SK-N-SH treated with all-trans-retinoic acid at 6 μM for 48 hours (cell line): ENCODE results near the gene CNTLN.

Experiments
- ATAC-seq: fragments of 200-7000 bp; cut with Tn5 transposase; 3 replicates; pipeline ENCODE4 v1.9.1; 2020; ENCODE audit warnings: mild to moderate bottlenecking, moderate library complexity
- ARNTL ChIP-seq: fragments of 450-650 bp; formaldehyde crosslinking; IDR thresholded peaks from 2 replicates; pipeline ENCODE4 v1.5.0; 2020; ENCODE audit warnings: low read depth, mild to moderate bottlenecking, moderate library complexity, borderline replicate concordance
- BACH2 ChIP-seq: fragments of 250-450 bp; sonication (Bioruptor Pico); IDR thresholded peaks from 2 replicates; pipeline ENCODE4 v1.9.0; 2021; ENCODE audit warnings: mild to moderate bottlenecking, borderline replicate concordance
- CREB5 ChIP-seq: fragments of 250-450 bp; sonication (Bioruptor Pico); IDR thresholded peaks from 2 replicates; pipeline ENCODE4 v1.5.1; 2020; ENCODE audit warnings: low read depth, mild to moderate bottlenecking, moderate library complexity
- CSDC2 ChIP-seq: fragments of 250-450 bp; sonication (Bioruptor Pico); IDR thresholded peaks from 2 replicates; pipeline ENCODE4 v1.5.0; 2020; ENCODE audit warnings: mild to moderate bottlenecking, moderate library complexity
- GLIS3 ChIP-seq: fragments of 250-450 bp; sonication (Bioruptor Pico); IDR thresholded peaks from 2 replicates; pipeline ENCODE4 v1.5.0; 2020; ENCODE audit warnings: mild to moderate bottlenecking, moderate library complexity
- ISL1 ChIP-seq: fragments of 250-450 bp; sonication (Bioruptor Pico); IDR thresholded peaks from 2 replicates; pipeline ENCODE4 v2.1.2; 2022; ENCODE audit warnings: mild to moderate bottlenecking, moderate library complexity
- PATZ1 ChIP-seq: fragments of 250-450 bp; sonication (Bioruptor Pico); IDR thresholded peaks from 2 replicates; pipeline ENCODE4 v1.8.0; 2020; ENCODE audit warnings: mild to moderate bottlenecking, moderate library complexity, borderline replicate concordance
- POU6F1 ChIP-seq: fragments of 250-450 bp; sonication (Bioruptor Pico); IDR thresholded peaks from 2 replicates; pipeline ENCODE4 v1.8.0; 2021; ENCODE audit warnings: low read depth, mild to moderate bottlenecking, moderate library complexity, borderline replicate concordance
- RARB ChIP-seq: fragments of 250-450 bp; sonication (Bioruptor Pico); IDR thresholded peaks from 2 replicates; pipeline ENCODE4 v1.8.0; 2021; ENCODE audit warnings: mild to moderate bottlenecking, moderate library complexity
- SNAI2 ChIP-seq: fragments of 250-450 bp; sonication (Bioruptor Pico); IDR thresholded peaks from 2 replicates; pipeline ENCODE4 v1.5.0; 2020; ENCODE audit warnings: mild to moderate bottlenecking, moderate library complexity
- TCF4 ChIP-seq: fragments of 250-450 bp; sonication (Bioruptor Pico); IDR thresholded peaks from 2 replicates; pipeline ENCODE4 v1.8.0; 2021; ENCODE audit warnings: mild to moderate bottlenecking, moderate library complexity, borderline replicate concordance
- TOX ChIP-seq: fragments of 250-450 bp; sonication (Bioruptor Pico); IDR thresholded peaks from 2 replicates; pipeline ENCODE4 v1.8.0; 2021; ENCODE audit warnings: mild to moderate bottlenecking, moderate library complexity, borderline replicate concordance
- ZC3H10 ChIP-seq: fragments of 250-450 bp; sonication (Bioruptor Pico); IDR thresholded peaks from 2 replicates; pipeline ENCODE4 v1.5.1; 2021; ENCODE audit warnings: mild to moderate bottlenecking, moderate library complexity
- ZFP3 ChIP-seq: fragments of 250-450 bp; sonication (Bioruptor Pico); IDR thresholded peaks from 2 replicates; pipeline ENCODE4 v1.5.0; 2020; ENCODE audit warnings: mild to moderate bottlenecking, moderate library complexity
- ZFP30 ChIP-seq: fragments of 450-650 bp; formaldehyde crosslinking; IDR thresholded peaks from 2 replicates; pipeline ENCODE4 v1.5.0; 2022; ENCODE audit warnings: mild to moderate bottlenecking, moderate library complexity
- ZNF565 ChIP-seq: fragments of 450-650 bp; formaldehyde crosslinking; conservative IDR thresholded peaks from 2 replicates; pipeline ENCODE4 v1.5.0; 2020; ENCODE audit warnings: low read depth, mild to moderate bottlenecking, moderate library complexity
- ZNF70 ChIP-seq: fragments of 450-650 bp; formaldehyde crosslinking; IDR thresholded peaks from 2 replicates; pipeline ENCODE4 v1.5.0; 2020; ENCODE audit warnings: mild to moderate bottlenecking, moderate library complexity
- ZNF8 ChIP-seq: fragments of 450-650 bp; formaldehyde crosslinking; IDR thresholded peaks from 2 replicates; pipeline ENCODE4 v1.5.0; 2020; ENCODE audit warnings: mild to moderate bottlenecking, moderate library complexity
- TF ChIP-seq, protein P1 (sequence below): fragments of 250-450 bp; sonication (Bioruptor Pico); IDR thresholded peaks from 2 replicates; pipeline ENCODE4 v1.5.0; 2020; ENCODE audit warnings: mild to moderate bottlenecking, moderate library complexity

CNTLN gene

DNA sequence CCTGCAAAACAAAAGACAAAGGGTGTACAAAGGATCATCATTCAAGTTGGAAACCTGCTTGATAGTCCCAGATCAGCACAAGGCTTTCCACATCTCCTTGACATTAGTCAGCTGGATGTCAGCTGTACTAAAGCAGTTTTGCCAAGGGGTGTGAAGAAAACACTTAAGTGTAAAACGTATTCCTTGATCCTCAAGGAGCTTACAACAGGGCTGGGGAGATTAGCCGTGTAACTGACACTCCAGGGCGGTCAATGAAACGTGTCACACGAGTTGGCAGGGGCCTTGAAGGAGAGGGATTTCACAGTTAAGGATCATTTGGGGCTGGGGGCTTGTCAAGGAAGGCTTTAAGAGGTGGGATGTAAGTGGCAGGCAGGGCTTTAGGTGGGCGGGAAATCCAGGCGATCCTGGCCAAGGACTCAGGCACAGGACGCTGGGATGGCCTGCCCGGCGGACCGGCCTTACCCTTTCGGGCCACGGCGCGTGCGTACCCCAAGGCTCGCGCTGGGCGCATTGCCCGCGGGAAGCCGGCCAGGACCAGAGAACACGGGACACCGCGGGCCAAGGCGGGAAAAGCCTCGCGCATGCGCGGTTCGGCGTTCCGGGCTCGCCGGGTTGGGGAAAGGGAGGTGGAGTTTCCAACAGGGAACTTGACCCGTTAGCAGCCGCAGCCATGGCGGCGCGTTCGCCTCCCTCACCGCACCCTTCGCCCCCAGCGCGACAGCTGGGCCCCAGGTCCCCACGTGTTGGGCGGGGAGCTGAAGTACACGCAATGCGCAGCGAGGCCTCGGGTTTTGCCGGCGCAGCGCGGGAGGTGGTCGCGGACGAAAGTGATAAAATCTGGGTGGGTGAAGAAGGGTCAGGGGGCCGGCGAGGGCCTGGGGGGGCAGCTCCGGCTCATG, at the start of gene CNTLN:
Gene CNTLN (plus strand): TSS at position 645 of the 899 bp plus-strand sequence. CDS start 26 bp downstream, at position 671.
- TF ChIP-seq, protein P1, sequence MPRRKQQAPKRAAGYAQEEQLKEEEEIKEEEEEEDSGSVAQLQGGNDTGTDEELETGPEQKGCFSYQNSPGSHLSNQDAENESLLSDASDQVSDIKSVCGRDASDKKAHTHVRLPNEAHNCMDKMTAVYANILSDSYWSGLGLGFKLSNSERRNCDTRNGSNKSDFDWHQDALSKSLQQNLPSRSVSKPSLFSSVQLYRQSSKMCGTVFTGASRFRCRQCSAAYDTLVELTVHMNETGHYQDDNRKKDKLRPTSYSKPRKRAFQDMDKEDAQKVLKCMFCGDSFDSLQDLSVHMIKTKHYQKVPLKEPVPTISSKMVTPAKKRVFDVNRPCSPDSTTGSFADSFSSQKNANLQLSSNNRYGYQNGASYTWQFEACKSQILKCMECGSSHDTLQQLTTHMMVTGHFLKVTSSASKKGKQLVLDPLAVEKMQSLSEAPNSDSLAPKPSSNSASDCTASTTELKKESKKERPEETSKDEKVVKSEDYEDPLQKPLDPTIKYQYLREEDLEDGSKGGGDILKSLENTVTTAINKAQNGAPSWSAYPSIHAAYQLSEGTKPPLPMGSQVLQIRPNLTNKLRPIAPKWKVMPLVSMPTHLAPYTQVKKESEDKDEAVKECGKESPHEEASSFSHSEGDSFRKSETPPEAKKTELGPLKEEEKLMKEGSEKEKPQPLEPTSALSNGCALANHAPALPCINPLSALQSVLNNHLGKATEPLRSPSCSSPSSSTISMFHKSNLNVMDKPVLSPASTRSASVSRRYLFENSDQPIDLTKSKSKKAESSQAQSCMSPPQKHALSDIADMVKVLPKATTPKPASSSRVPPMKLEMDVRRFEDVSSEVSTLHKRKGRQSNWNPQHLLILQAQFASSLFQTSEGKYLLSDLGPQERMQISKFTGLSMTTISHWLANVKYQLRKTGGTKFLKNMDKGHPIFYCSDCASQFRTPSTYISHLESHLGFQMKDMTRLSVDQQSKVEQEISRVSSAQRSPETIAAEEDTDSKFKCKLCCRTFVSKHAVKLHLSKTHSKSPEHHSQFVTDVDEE (CRISPR knock-in tag), result peak; percentile 35; the same call in 1 of the 2 replicates
- no peak for TF ChIP-seq RARB (CRISPR knock-in tag)
- TF ChIP-seq PATZ1 (CRISPR knock-in tag), result peak; percentile 36; the same call in 1 of the 2 replicates
- TF ChIP-seq ZNF8 (CRISPR knock-in tag), result peak; percentile 77
- peak; percentile 93 for ATAC-seq

- ATAC-seq, result no peak
- no peak for TF ChIP-seq PATZ1 (CRISPR knock-in tag)
- no peak for TF ChIP-seq CSDC2 (CRISPR knock-in tag)
- TF ChIP-seq ISL1 (CRISPR knock-in tag), result no peak
- no peak for TF ChIP-seq ZFP30 (CRISPR knock-in tag)
- no peak for TF ChIP-seq ARNTL (CRISPR knock-in tag)
- no peak for TF ChIP-seq SNAI2 (CRISPR knock-in tag)
- TF ChIP-seq GLIS3, result no peak
- no peak for TF ChIP-seq TOX
- no peak for TF ChIP-seq ZC3H10 (CRISPR knock-in tag)
- TF ChIP-seq CREB5, result no peak
- TF ChIP-seq POU6F1, result no peak
- no peak for TF ChIP-seq ZFP3
- TF ChIP-seq, protein P1 (CRISPR knock-in tag), result no peak
- no peak for TF ChIP-seq RARB (CRISPR knock-in tag)
- TF ChIP-seq, all 23 proteins: peak for 0
These were observed 46.3 kb upstream of the CNTLN start for GRCh38 chr9:17088566-17088965.

DNA sequence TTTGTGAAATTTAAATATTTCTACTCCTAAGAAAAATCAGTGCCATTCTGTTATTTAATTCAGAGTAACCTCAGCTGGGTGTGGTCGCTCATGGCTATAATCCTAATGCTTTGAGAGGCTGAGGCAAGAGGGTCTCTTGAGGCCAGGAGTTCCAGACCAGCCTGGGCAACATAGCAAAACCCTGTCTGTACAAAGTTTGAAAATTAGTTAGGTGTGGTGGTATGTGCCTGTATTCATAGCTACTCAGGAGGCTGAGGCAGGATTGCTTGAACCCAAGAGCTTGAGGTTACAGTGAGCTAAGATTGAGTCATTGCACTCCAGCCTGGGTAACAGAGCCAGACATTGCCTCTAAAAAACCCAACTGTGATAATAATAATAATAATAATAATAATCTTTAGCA, 44.8 kb upstream of the CNTLN start:
- TF ChIP-seq ZNF70 (CRISPR knock-in tag) (no peak), SNAI2 (CRISPR knock-in tag) (no peak), ZNF565 (CRISPR knock-in tag) (no peak), ZNF8 (CRISPR knock-in tag) (no peak), BACH2 (no peak), TCF4 (CRISPR knock-in tag) (no peak)
- ATAC-seq, result no peak
